ENCODE data around the gene FHOD1. TPM values are rescaled to one million over a fixed set of nuclear protein-coding genes. Genes with fewer than 3 reads are reported as not detected.
A peak's percentile ranks its signal among the peaks of the same experiment; 100 is the strongest.

FHOD1 gene
- total and polyA plus RNA-seq, 9 of the 15 experiments (the other 6 are each of a cell fraction or from before 2014, with no cell fraction given) = 18.7 to 126 (median 32.3) TPM

DNA sequence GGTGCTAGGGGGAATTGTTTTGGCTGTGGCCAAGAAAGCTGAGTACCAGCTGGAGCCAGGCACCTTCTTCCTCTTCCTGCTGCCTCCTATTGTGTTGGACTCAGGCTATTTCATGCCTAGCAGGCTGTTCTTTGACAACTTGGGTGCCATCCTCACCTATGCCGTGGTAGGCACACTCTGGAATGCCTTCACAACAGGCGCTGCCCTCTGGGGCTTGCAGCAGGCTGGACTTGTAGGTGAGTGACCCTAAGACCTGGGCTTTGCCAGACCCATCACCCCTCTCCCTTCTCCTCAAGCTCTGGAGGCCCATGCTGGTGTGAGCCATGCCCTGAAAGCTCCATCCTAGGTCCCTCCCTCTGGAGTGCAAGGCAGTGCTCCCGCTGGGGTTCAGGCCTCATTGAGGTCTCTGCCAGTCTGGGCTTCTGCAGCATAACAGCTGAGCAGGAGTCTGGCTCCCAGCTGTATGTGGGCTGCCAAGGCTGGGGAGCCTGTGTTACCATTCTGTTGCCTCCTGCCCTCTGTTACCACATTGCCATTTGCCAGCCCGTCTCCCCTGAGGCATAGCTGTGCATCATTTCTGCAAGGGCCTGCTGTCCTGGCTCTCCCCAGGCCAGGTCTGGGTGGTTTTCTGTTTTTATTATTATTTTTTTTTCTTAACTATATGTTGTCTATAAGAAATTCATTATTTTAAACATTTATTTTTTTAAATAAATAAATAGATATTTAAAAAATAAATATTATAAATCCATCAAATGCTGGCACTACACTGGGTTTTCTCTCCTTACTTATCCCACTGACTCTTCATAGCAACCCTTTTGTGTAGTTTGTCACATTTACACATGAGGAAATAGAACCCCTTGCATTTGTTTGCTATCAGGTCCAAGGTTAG is 5.6 kb upstream of the FHOD1 start (continued):
- no peak for TF ChIP-seq ERF (CRISPR knock-in tag; IDR thresholded peaks at IDR 0.05)
- TF ChIP-seq HEY1 (CRISPR knock-in tag; IDR thresholded peaks at IDR 0.05; ENCODE audit: borderline replicate concordance) = no peak

DNA sequence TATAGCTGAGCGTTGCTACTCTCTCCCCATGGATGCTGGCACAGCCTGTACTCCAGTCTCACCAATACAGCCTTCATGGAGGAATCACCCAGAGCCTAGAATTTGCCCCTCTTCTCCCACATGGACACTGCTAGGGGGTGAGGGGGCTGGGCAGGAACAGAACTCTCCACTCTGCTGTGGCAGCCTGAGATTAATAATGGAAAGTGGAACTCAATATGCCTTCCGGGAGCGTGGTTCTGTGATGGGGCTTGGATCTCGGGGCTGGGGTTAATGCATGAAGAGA is 2.7 kb upstream of the FHOD1 start:
- Histone ChIP-seq H3K9me1 (ENCODE audit: control insufficient read depth, insufficient read depth, low read length) (no peaks in the 10 kb centered on the region), H2AFZ (ENCODE audit: low read depth, low read length) (peak overlapping the region; percentile 11; the same call in 1 of the 2 replicates), H3K79me2 (ENCODE audit: control insufficient read depth, insufficient read depth, low read length) (peaks cover 23% of the 10 kb centered on the region), H4K20me1 (replicated peaks; ENCODE audit: control insufficient read depth, insufficient read depth, low read length) (no peaks in the 10 kb centered on the region), H3K9ac (ENCODE audit: insufficient read depth in 1 of 2, low read depth in 2 of 2, low read length in 2 of 2) (peak overlapping the region in 1 of 2 experiments; percentile 76; a peak in 1 of 4 replicates), H3K4me3 (no peak overlapping the region), H3K9me3 (replicated peaks; ENCODE audit: control insufficient read depth, insufficient read depth, low read depth, low read length) (no peaks in the 10 kb centered on the region), H3K27me3 (ENCODE audit: control insufficient read depth in 2 of 2, insufficient read depth in 2 of 2, low read length in 2 of 2) (no peaks in the 10 kb centered on the region), H3K4me2 (ENCODE audit: insufficient read depth, low read length) (peak overlapping the region; percentile 76), H3K4me1 (replicated peaks in 1 of 2; ENCODE audit: control insufficient read depth in 2 of 2, insufficient read depth in 2 of 2, low read length in 2 of 2) (peaks cover 29 to 53% of the 10 kb centered on the region in 2 experiments), H3K27ac (ENCODE audit: extremely low read depth, low read depth, low read length) (no peak overlapping the region), H3K36me3 (ENCODE audit: control insufficient read depth, insufficient read depth, low read length) (peaks cover 4% of the 10 kb centered on the region; the same call in 1 of the 3 replicates)
- WGBS (ENCODE audit: insufficient coverage, low coverage, missing lambda C conversion rate) = 53% methylated on average over 4 of the region's 4 CpGs
- in situ Hi-C loops (cut with MboI) (loop anchor here (5.0 kb wide), 1 partner anchor 92 kb away; no protein-coding TSS in a partner anchor), intact Hi-C loops (cut with micrococcal nuclease) (no loop called here)
- ATAC-seq (no peak), DNase-seq (ENCODE audit: extremely low read depth in 1 of 4, low spot score in 3 of 4) (no peak), FAIRE-seq (no peak)
- peak; percentile 10; the same call in 1 of the 2 replicates for TF ChIP-seq ZFX (CRISPR knock-in tag; IDR thresholded peaks at IDR 0.05)
- TF ChIP-seq SIRT6 (IDR thresholded peaks at IDR 0.05; ENCODE audit: low read depth, low read length) = no peak
- no TSS peak for BruUV-seq (replicated peaks)
- ChIA-PET CTCF (ENCODE audit: low intra/inter-chr PET ratio) (no interaction called here), POLR2A (interaction anchor here (1.1 kb wide), 1 partner anchor 8 kb away, joined by 3 read pairs; no protein-coding TSS in a partner anchor)

Measured in K562 (cell line).